ENCODE measurements around the gene DRD3.

- TF ChIP-seq MAX (IDR thresholded peaks at IDR 0.05), result no peak
- no peak for TF ChIP-seq TAF1 (conservative IDR thresholded peaks at IDR 0.05)
- TF ChIP-seq CTCF (IDR thresholded peaks at IDR 0.05; ENCODE audit: low read depth, low read length, missing input control), result no peak
- TF ChIP-seq NR2F2 (IDR thresholded peaks at IDR 0.05), result no peak
- TF ChIP-seq HNF4A (conservative IDR thresholded peaks at IDR 0.05), result no peak
- TF ChIP-seq SP1 (IDR thresholded peaks at IDR 0.05), result no peak
Measured at GRCh38 chr3:114081037-114081436, 97.8 kb downstream of the DRD3 start.

Data from liver (tissue), 3 donors.